Activated gamma-delta T cell treated with anti-CD3 and anti-CD28 coated beads, Interleukin-2, amount 50 U/mL, for 16 hours (primary cell): ENCODE measurements around the gene SF3B3.
"Not testable (repeated sequence)": the region's sequence is repeated elsewhere in the genome, so short reads cannot be mapped to it uniquely, and the experiment has no call there.

Source experiments
- DNase-seq: peaks from one replicate; pipeline ENCODE4 v3.0.0-alpha.2; 2020; ENCODE audit warnings: low read depth

The SF3B3 gene

GRCh38 chr16:70621864-70622263 is 98.2 kb downstream of the SF3B3 start:
- not testable (repeated sequence) for DNase-seq
